Osteoblast (primary cell): ENCODE results near the gene ABAT. TPM values are rescaled to one million over a fixed set of nuclear protein-coding genes. Genes with fewer than 3 reads are reported as not detected.

Experiments used
- DNase-seq: peaks from one replicate; pipeline ENCODE4 v3.0.0; 2011; ENCODE audit warnings: low spot score, mixed read lengths; ENCODE audit not compliant: insufficient read length; ENCODE audit errors: missing footprints
- H2AFZ ChIP-seq: 2 replicates; pipeline ENCODE4 v1.6.0; 2011; ENCODE audit warnings: mild to moderate bottlenecking, low read length
- H3K27ac ChIP-seq: 2 replicates; pipeline ENCODE4 v1.5.1; 2011; ENCODE audit warnings: mild to moderate bottlenecking, low read depth, low read length, moderate library complexity
- H3K27me3 ChIP-seq: 2 replicates; pipeline ENCODE4 v1.6.0; 2012; ENCODE audit warnings: mild to moderate bottlenecking, control low read depth, inconsistent platforms, low read length, moderate library complexity; ENCODE audit not compliant: insufficient read depth
- H3K36me3 ChIP-seq: 2 replicates; pipeline ENCODE4 v1.5.1; 2011; ENCODE audit warnings: mild to moderate bottlenecking, low read length, control low read depth, moderate library complexity; ENCODE audit not compliant: insufficient read depth
- H3K4me1 ChIP-seq: 2 replicates; pipeline ENCODE4 v1.5.1; 2011; ENCODE audit warnings: mild to moderate bottlenecking, low read length, control low read depth, moderate library complexity; ENCODE audit not compliant: insufficient read depth
- H3K4me2 ChIP-seq: 2 replicates; pipeline ENCODE4 v1.6.0; 2011; ENCODE audit warnings: mild to moderate bottlenecking, low read length; ENCODE audit not compliant: insufficient read depth
- H3K4me3 ChIP-seq: fragments of 200-600 bp; sonication (generic); 3 replicates; pipeline ENCODE4 v1.5.1; 2012; ENCODE audit warnings: mild to moderate bottlenecking, low read length, inconsistent platforms; ENCODE audit not compliant: insufficient read depth
- H3K79me2 ChIP-seq: 2 replicates; pipeline ENCODE4 v1.6.0; 2012; ENCODE audit warnings: mild to moderate bottlenecking, low read length, control low read depth, inconsistent platforms; ENCODE audit not compliant: insufficient read depth
- H3K9me3 ChIP-seq: 2 replicates; pipeline ENCODE4 v1.5.1; 2011; ENCODE audit warnings: low read depth, low read length, control low read depth
- H4K20me1 ChIP-seq: 2 replicates; pipeline ENCODE4 v1.6.0; 2012; ENCODE audit warnings: mild to moderate bottlenecking, low read length, control low read depth; ENCODE audit not compliant: insufficient read depth
- CTCF ChIP-seq: IDR thresholded peaks from 2 replicates; pipeline ENCODE4 v1.5.1; 2011; ENCODE audit warnings: mild to moderate bottlenecking, low read depth, low read length, moderate library complexity; ENCODE audit errors: extremely low read depth
- small RNA-seq: library from RNA; depleted of rRNA; stranded (forward); fragments of <200 nt; gene quantifications from one replicate; pipeline ENCODE3, GENCODE V24; 2012
- total RNA-seq: library from RNA; depleted of rRNA; stranded (reverse); fragments of >200 nt; gene quantifications from 2 replicates; pipeline ENCODE4 v1.2.3, GENCODE V29; 2012

Gene ABAT
- total RNA-seq, 1 donor = 6.5 TPM

- H3K9me3 ChIP-seq = no peaks in the 10 kb centered on the region
- H3K4me2 ChIP-seq = no peak overlapping the region
- H3K36me3 ChIP-seq = peaks cover 35% of the 10 kb centered on the region
- no peak for TF ChIP-seq CTCF
- H2AFZ ChIP-seq = no peak overlapping the region
- H3K27ac ChIP-seq = no peak overlapping the region
- H4K20me1 ChIP-seq = peaks cover 17% of the 10 kb centered on the region
- H3K79me2 ChIP-seq = peaks cover 52% of the 10 kb centered on the region
- H3K4me3 ChIP-seq = no peak overlapping the region
- H3K4me1 ChIP-seq = peaks cover 7% of the 10 kb centered on the region
- H3K27me3 ChIP-seq = no peaks in the 10 kb centered on the region
- no peak for DNase-seq
Measured at GRCh38 chr16:8832717-8833105, 158.3 kb downstream of the ABAT start.

Small RNA genes lying within 50 kb of the gene (small RNA-seq; reads per million reads assigned to genes)
- gene AC007224.1 = not detected
- gene RN7SL743P = not detected
- not detected for gene RNU7-63P

Other genes starting within 250 kb of the ABAT start
- gene TMEM114, start 84.1 kb upstream of the ABAT start, total RNA-seq = not detected in 2 replicates
- gene METTL22, start 52.9 kb upstream of the ABAT start, total RNA-seq = 24.5 and 46.0 TPM in 2 replicates
- 3.5 and 4.0 TPM in 2 replicates for gene TMEM186, start 123.0 kb downstream of the ABAT start, total RNA-seq
- 39.5 and 42.7 TPM in 2 replicates for gene PMM2, start 123.2 kb downstream of the ABAT start, total RNA-seq
- 92.6 and 107 TPM in 2 replicates for gene CARHSP1, start 194.4 kb downstream of the ABAT start, total RNA-seq
- not detected in 2 replicates for gene LITAFD, start 207.7 kb downstream of the ABAT start, total RNA-seq